ENCODE data around the gene RNFT2.

The RNFT2 gene

GRCh38 chr12:116833474-116833873 is 95.4 kb downstream of the RNFT2 start:
- no peak for DNase-seq (ENCODE audit: low read depth in 2 of 2)

GRCh38 chr12:116835484-116835883 is 97.4 kb downstream of the RNFT2 start:
- no peak for DNase-seq (ENCODE audit: low read depth in 2 of 2)

- DNase-seq (ENCODE audit: low read depth in 2 of 2) = no peak
Observed at GRCh38 chr12:116837097-116837496, 99.0 kb downstream of the RNFT2 start.

GRCh38 chr12:116838365-116838764 is 100.2 kb downstream of the RNFT2 start:
- no peak for DNase-seq (ENCODE audit: low read depth in 2 of 2)

- no peak for DNase-seq (ENCODE audit: low read depth in 2 of 2)
Observed at GRCh38 chr12:116839287-116839830, 101.2 kb downstream of the RNFT2 start.

GRCh38 chr12:116843085-116843484 is 105.0 kb downstream of the RNFT2 start:
- no peak for DNase-seq (ENCODE audit: low read depth in 2 of 2)

GRCh38 chr12:116849216-116849615 is 111.1 kb downstream of the RNFT2 start:
- DNase-seq (ENCODE audit: low read depth in 2 of 2) = no peak

- DNase-seq (ENCODE audit: low read depth in 2 of 2) = no peak
Observed at GRCh38 chr12:116852303-116852702, 114.2 kb downstream of the RNFT2 start.

- no peak for DNase-seq (ENCODE audit: low read depth in 2 of 2)
Observed at GRCh38 chr12:116853507-116853906, 115.4 kb downstream of the RNFT2 start.

GRCh38 chr12:116855744-116856470 is 117.8 kb downstream of the RNFT2 start:
- DNase-seq (ENCODE audit: low read depth in 2 of 2) = no peak

- DNase-seq (ENCODE audit: low read depth in 2 of 2) = no peak
Observed at GRCh38 chr12:116856729-116857128, 118.6 kb downstream of the RNFT2 start.

- DNase-seq (ENCODE audit: low read depth in 2 of 2) = no peak
Observed at GRCh38 chr12:116859079-116859478, 121.0 kb downstream of the RNFT2 start.

GRCh38 chr12:116860263-116860662 is 122.1 kb downstream of the RNFT2 start:
- DNase-seq (ENCODE audit: low read depth in 2 of 2) = no peak

- no peak for DNase-seq (ENCODE audit: low read depth in 2 of 2)
Observed at GRCh38 chr12:116861320-116861719, 123.2 kb downstream of the RNFT2 start.

GRCh38 chr12:116862167-116862566 is 124.1 kb downstream of the RNFT2 start:
- DNase-seq (ENCODE audit: low read depth in 2 of 2) = no peak

- no peak for DNase-seq (ENCODE audit: low read depth in 2 of 2)
Observed at GRCh38 chr12:116863275-116863767, 125.2 kb downstream of the RNFT2 start.

GRCh38 chr12:116864371-116865160 is 126.5 kb downstream of the RNFT2 start:
- DNase-seq (ENCODE audit: low read depth in 2 of 2) = no peak

GRCh38 chr12:116867523-116867922 is 129.4 kb downstream of the RNFT2 start:
- DNase-seq (ENCODE audit: low read depth in 2 of 2) = no peak

- no peak for DNase-seq (ENCODE audit: low read depth in 2 of 2)
Observed at GRCh38 chr12:116870306-116870705, 132.2 kb downstream of the RNFT2 start.

- DNase-seq (ENCODE audit: low read depth in 2 of 2) = no peak
Observed at GRCh38 chr12:116874324-116874995, 136.3 kb downstream of the RNFT2 start.

GRCh38 chr12:116876151-116876869 is 138.2 kb downstream of the RNFT2 start:
- no peak for DNase-seq (ENCODE audit: low read depth in 2 of 2)

Measured in stimulated activated CD4-positive, alpha-beta T cell treated with anti-CD3 and anti-CD28 coated beads, Interleukin-4, amount 100 ng/mL, for 48 hours (primary cell).